Ovary (tissue), 3 donors: Measurements from ENCODE around the gene KIAA1755.

ENCODE experiments used
- CTCF ChIP-seq, 3 donors: fragments of 450-650 bp in 2 of 3; fragments of 200-600 bp in 1 of 3; IDR thresholded peaks; one replicate each; pipeline versions ENCODE4 v1.5.1 to v1.8.0; 2016 to 2022; ENCODE audit warnings: antibody characterized with exemption in 3 of 3, mild to moderate bottlenecking in 1 of 3
- EP300 ChIP-seq: sonication (generic); formaldehyde crosslinking; IDR thresholded peaks from one replicate; pipeline ENCODE4 v1.6.1; 2017; ENCODE audit warnings: antibody characterized with exemption
- POLR2A ChIP-seq: fragments of 450-650 bp; IDR thresholded peaks from one replicate; pipeline ENCODE4 v1.6.1; 2017; ENCODE audit warnings: antibody characterized with exemption, mild to moderate bottlenecking, moderate library complexity
- donor health status: DM: no; HTN: no; CAD: no.

- no peak for TF ChIP-seq POLR2A
- TF ChIP-seq CTCF (IDR thresholded peaks at IDR 0.05) = no peak
- TF ChIP-seq EP300 = no peak
Observed at GRCh38 chr20:38246357-38247165, 14.0 kb downstream of the KIAA1755 start.
